Neuron (in vitro differentiated cells): Measurements from ENCODE around the gene PTPRC.

Experiments used
- H2AFZ ChIP-seq: one replicate; pipeline ENCODE4 v1.6.1; 2013; ENCODE audit warnings: low read depth, mild to moderate bottlenecking, inconsistent platforms, low read length, moderate library complexity
- H3K27me3 ChIP-seq: one replicate; pipeline ENCODE4 v1.6.1; 2013; ENCODE audit warnings: low read length; ENCODE audit not compliant: insufficient read depth
- H3K36me3 ChIP-seq: one replicate; pipeline ENCODE4 v1.6.1; 2013; ENCODE audit warnings: low read length; ENCODE audit not compliant: insufficient read depth
- H3K4me1 ChIP-seq: one replicate; pipeline ENCODE4 v1.6.1; 2013; ENCODE audit warnings: low read length; ENCODE audit not compliant: insufficient read depth
- H3K4me3 ChIP-seq: 2 replicates; pipeline ENCODE4 v1.5.1; 2013; ENCODE audit warnings: mild to moderate bottlenecking, low read length, moderate library complexity
- H3K9me3 ChIP-seq: one replicate; pipeline ENCODE4 v1.6.1; 2013; ENCODE audit warnings: low read length

The PTPRC gene

GRCh38 chr1:198723127-198723526, 84.3 kb downstream of the PTPRC start:
- Histone ChIP-seq H3K4me1 (no peaks in the 10 kb centered on the region), H2AFZ (no peak overlapping the region), H3K9me3 (no peaks in the 10 kb centered on the region), H3K4me3 (no peak overlapping the region), H3K36me3 (no peaks in the 10 kb centered on the region), H3K27me3 (no peaks in the 10 kb centered on the region)

- Histone ChIP-seq H3K4me1 (no peaks in the 10 kb centered on the region), H3K9me3 (no peaks in the 10 kb centered on the region), H3K4me3 (no peak overlapping the region), H3K27me3 (no peaks in the 10 kb centered on the region), H2AFZ (no peak overlapping the region), H3K36me3 (no peaks in the 10 kb centered on the region)
These were observed 86.2 kb downstream of the PTPRC start for GRCh38 chr1:198725090-198725489.

- no peaks in the 10 kb centered on the region for H3K36me3 ChIP-seq
- H3K27me3 ChIP-seq: no peaks in the 10 kb centered on the region
- no peaks in the 10 kb centered on the region for H3K4me1 ChIP-seq
- H3K9me3 ChIP-seq: no peaks in the 10 kb centered on the region
- H3K4me3 ChIP-seq: no peak overlapping the region
- H2AFZ ChIP-seq: no peak overlapping the region
These were observed 87.6 kb downstream of the PTPRC start for GRCh38 chr1:198726455-198726854.

GRCh38 chr1:198729195-198729863, 90.5 kb downstream of the PTPRC start:
- H3K4me3 ChIP-seq: no peak overlapping the region
- no peaks in the 10 kb centered on the region for H3K4me1 ChIP-seq
- H2AFZ ChIP-seq: no peak overlapping the region
- H3K27me3 ChIP-seq: no peaks in the 10 kb centered on the region
- no peaks in the 10 kb centered on the region for H3K36me3 ChIP-seq
- H3K9me3 ChIP-seq: no peaks in the 10 kb centered on the region

GRCh38 chr1:198730952-198731351, 92.1 kb downstream of the PTPRC start:
- Histone ChIP-seq H3K27me3 (no peaks in the 10 kb centered on the region), H3K4me1 (no peaks in the 10 kb centered on the region), H2AFZ (no peak overlapping the region), H3K36me3 (no peaks in the 10 kb centered on the region), H3K4me3 (no peak overlapping the region), H3K9me3 (no peaks in the 10 kb centered on the region)

- no peaks in the 10 kb centered on the region for H3K4me1 ChIP-seq
- no peaks in the 10 kb centered on the region for H3K27me3 ChIP-seq
- H3K9me3 ChIP-seq: no peaks in the 10 kb centered on the region
- H3K36me3 ChIP-seq: no peaks in the 10 kb centered on the region
- H3K4me3 ChIP-seq: no peak overlapping the region
- no peak overlapping the region for H2AFZ ChIP-seq
These were observed 95.6 kb downstream of the PTPRC start for GRCh38 chr1:198734323-198735008.

GRCh38 chr1:198741744-198742143, 102.9 kb downstream of the PTPRC start:
- H3K27me3 ChIP-seq: no peaks in the 10 kb centered on the region
- no peak overlapping the region for H2AFZ ChIP-seq
- no peaks in the 10 kb centered on the region for H3K36me3 ChIP-seq
- H3K4me1 ChIP-seq: no peaks in the 10 kb centered on the region
- no peak overlapping the region for H3K4me3 ChIP-seq
- H3K9me3 ChIP-seq: no peaks in the 10 kb centered on the region

- no peaks in the 10 kb centered on the region for H3K4me1 ChIP-seq
- no peaks in the 10 kb centered on the region for H3K27me3 ChIP-seq
- H3K4me3 ChIP-seq: no peak overlapping the region
- H3K9me3 ChIP-seq: no peaks in the 10 kb centered on the region
- no peaks in the 10 kb centered on the region for H3K36me3 ChIP-seq
- no peak overlapping the region for H2AFZ ChIP-seq
These were observed 108.3 kb downstream of the PTPRC start for GRCh38 chr1:198747127-198747526.

GRCh38 chr1:198749279-198749678, 110.4 kb downstream of the PTPRC start:
- Histone ChIP-seq H3K4me1 (no peaks in the 10 kb centered on the region), H3K27me3 (no peaks in the 10 kb centered on the region), H3K4me3 (no peak overlapping the region), H3K36me3 (no peaks in the 10 kb centered on the region), H2AFZ (no peak overlapping the region), H3K9me3 (no peaks in the 10 kb centered on the region)

GRCh38 chr1:198750081-198750480, 111.2 kb downstream of the PTPRC start:
- Histone ChIP-seq H3K27me3 (no peaks in the 10 kb centered on the region), H3K4me1 (no peaks in the 10 kb centered on the region), H2AFZ (no peak overlapping the region), H3K4me3 (no peak overlapping the region), H3K36me3 (no peaks in the 10 kb centered on the region), H3K9me3 (no peaks in the 10 kb centered on the region)

GRCh38 chr1:198751741-198752140, 112.9 kb downstream of the PTPRC start:
- Histone ChIP-seq H3K4me3 (no peak overlapping the region), H3K4me1 (no peaks in the 10 kb centered on the region), H3K36me3 (no peaks in the 10 kb centered on the region), H2AFZ (no peak overlapping the region), H3K9me3 (no peaks in the 10 kb centered on the region), H3K27me3 (no peaks in the 10 kb centered on the region)

GRCh38 chr1:198754670-198755069, 115.8 kb downstream of the PTPRC start:
- Histone ChIP-seq H3K4me3 (no peak overlapping the region), H3K36me3 (no peaks in the 10 kb centered on the region), H3K9me3 (no peaks in the 10 kb centered on the region), H3K27me3 (no peaks in the 10 kb centered on the region), H3K4me1 (no peaks in the 10 kb centered on the region), H2AFZ (no peak overlapping the region)

- no peak overlapping the region for H2AFZ ChIP-seq
- H3K4me3 ChIP-seq: no peak overlapping the region
- H3K4me1 ChIP-seq: no peaks in the 10 kb centered on the region
- no peaks in the 10 kb centered on the region for H3K36me3 ChIP-seq
- no peaks in the 10 kb centered on the region for H3K27me3 ChIP-seq
- H3K9me3 ChIP-seq: no peaks in the 10 kb centered on the region
These were observed 116.9 kb downstream of the PTPRC start for GRCh38 chr1:198755715-198756114.

GRCh38 chr1:198756470-198756869, 117.6 kb downstream of the PTPRC start:
- H3K4me1 ChIP-seq: no peaks in the 10 kb centered on the region
- no peaks in the 10 kb centered on the region for H3K27me3 ChIP-seq
- H3K4me3 ChIP-seq: no peak overlapping the region
- no peaks in the 10 kb centered on the region for H3K36me3 ChIP-seq
- H3K9me3 ChIP-seq: no peaks in the 10 kb centered on the region
- H2AFZ ChIP-seq: no peak overlapping the region
